Skeletal muscle satellite cell (primary cell): Measurements from ENCODE around the gene TMEM132E.

Experiments used
- H3K27me3 ChIP-seq: 2 replicates; pipeline ENCODE4 v1.7.0; 2013; ENCODE audit warnings: low read length; ENCODE audit not compliant: control insufficient read depth, insufficient read depth
- H3K36me3 ChIP-seq: 2 replicates; pipeline ENCODE4 v1.7.0; 2013; ENCODE audit warnings: mild to moderate bottlenecking, control low read depth, low read length; ENCODE audit not compliant: insufficient read depth
- H3K4me1 ChIP-seq: 2 replicates; pipeline ENCODE4 v1.7.0; 2013; ENCODE audit warnings: low read length; ENCODE audit not compliant: control insufficient read depth, insufficient read depth
- H3K4me2 ChIP-seq: 2 replicates; pipeline ENCODE4 v1.7.0; 2013; ENCODE audit warnings: mild to moderate bottlenecking, low read length
- H3K4me3 ChIP-seq: 2 replicates; pipeline ENCODE4 v1.7.0; 2013; ENCODE audit warnings: low read length
- H3K9ac ChIP-seq: 2 replicates; pipeline ENCODE4 v1.7.0; 2013; ENCODE audit warnings: mild to moderate bottlenecking, low read depth, low read length, moderate library complexity
- H3K9me3 ChIP-seq: replicated peaks from 2 replicates; pipeline ENCODE4 v1.7.0; 2013; ENCODE audit warnings: mild to moderate bottlenecking, control low read depth, low read length

Gene TMEM132E

GRCh38 chr17:34672176-34672785 is 92.9 kb downstream of the TMEM132E start:
- Histone ChIP-seq H3K4me2 (no peak overlapping the region), H3K36me3 (no peaks in the 10 kb centered on the region), H3K4me3 (no peak overlapping the region), H3K9me3 (peaks cover 7% of the 10 kb centered on the region), H3K4me1 (no peaks in the 10 kb centered on the region), H3K9ac (no peak overlapping the region), H3K27me3 (no peaks in the 10 kb centered on the region)

- Histone ChIP-seq H3K9me3 (peaks cover 7% of the 10 kb centered on the region), H3K4me1 (no peaks in the 10 kb centered on the region), H3K36me3 (no peaks in the 10 kb centered on the region), H3K9ac (no peak overlapping the region), H3K4me3 (no peak overlapping the region), H3K27me3 (no peaks in the 10 kb centered on the region), H3K4me2 (no peak overlapping the region)
Observed at GRCh38 chr17:34673516-34673915, 94.1 kb downstream of the TMEM132E start.

GRCh38 chr17:34673995-34674890 is 94.9 kb downstream of the TMEM132E start:
- Histone ChIP-seq H3K4me3 (no peak overlapping the region), H3K9me3 (peaks cover 7% of the 10 kb centered on the region), H3K4me1 (no peaks in the 10 kb centered on the region), H3K4me2 (no peak overlapping the region), H3K9ac (no peak overlapping the region), H3K36me3 (no peaks in the 10 kb centered on the region), H3K27me3 (no peaks in the 10 kb centered on the region)

- Histone ChIP-seq H3K4me3 (no peak overlapping the region), H3K27me3 (no peaks in the 10 kb centered on the region), H3K9me3 (peaks cover 7% of the 10 kb centered on the region), H3K36me3 (no peaks in the 10 kb centered on the region), H3K4me2 (no peak overlapping the region), H3K4me1 (no peaks in the 10 kb centered on the region), H3K9ac (no peak overlapping the region)
Observed at GRCh38 chr17:34675143-34675542, 95.8 kb downstream of the TMEM132E start.

GRCh38 chr17:34675605-34676004 is 96.2 kb downstream of the TMEM132E start:
- Histone ChIP-seq H3K4me3 (no peak overlapping the region), H3K27me3 (no peaks in the 10 kb centered on the region), H3K36me3 (no peaks in the 10 kb centered on the region), H3K4me2 (no peak overlapping the region), H3K9ac (no peak overlapping the region), H3K9me3 (peaks cover 7% of the 10 kb centered on the region), H3K4me1 (no peaks in the 10 kb centered on the region)

GRCh38 chr17:34680151-34680550 is 100.8 kb downstream of the TMEM132E start:
- Histone ChIP-seq H3K9me3 (no peaks in the 10 kb centered on the region), H3K36me3 (no peaks in the 10 kb centered on the region), H3K9ac (no peak overlapping the region), H3K4me3 (no peak overlapping the region), H3K4me2 (no peak overlapping the region), H3K27me3 (no peaks in the 10 kb centered on the region), H3K4me1 (no peaks in the 10 kb centered on the region)

- Histone ChIP-seq H3K4me3 (no peak overlapping the region), H3K27me3 (no peaks in the 10 kb centered on the region), H3K9ac (no peak overlapping the region), H3K4me2 (no peak overlapping the region), H3K36me3 (no peaks in the 10 kb centered on the region), H3K9me3 (no peaks in the 10 kb centered on the region), H3K4me1 (no peaks in the 10 kb centered on the region)
Observed at GRCh38 chr17:34682305-34682704, 102.9 kb downstream of the TMEM132E start.

- no peaks in the 10 kb centered on the region for H3K9me3 ChIP-seq
- no peak overlapping the region for H3K4me3 ChIP-seq
- H3K4me1 ChIP-seq, result no peaks in the 10 kb centered on the region
- no peaks in the 10 kb centered on the region for H3K27me3 ChIP-seq
- no peaks in the 10 kb centered on the region for H3K36me3 ChIP-seq
- H3K4me2 ChIP-seq, result no peak overlapping the region
- no peak overlapping the region for H3K9ac ChIP-seq
Observed at GRCh38 chr17:34683390-34683789, 104.0 kb downstream of the TMEM132E start.
